ENCODE data around the gene RASSF5.

RASSF5 gene

GRCh38 chr1:206544562-206545257 lies 37.4 kb downstream of the RASSF5 start:
- peak; percentile 56 for DNase-seq (ENCODE audit: low read depth, low spot score)

- no peak for DNase-seq (ENCODE audit: low read depth, low spot score)
Measured at GRCh38 chr1:206545351-206545750, 38.0 kb downstream of the RASSF5 start.

GRCh38 chr1:206547104-206547503 lies 39.8 kb downstream of the RASSF5 start:
- DNase-seq (ENCODE audit: low read depth, low spot score): no peak

DNA sequence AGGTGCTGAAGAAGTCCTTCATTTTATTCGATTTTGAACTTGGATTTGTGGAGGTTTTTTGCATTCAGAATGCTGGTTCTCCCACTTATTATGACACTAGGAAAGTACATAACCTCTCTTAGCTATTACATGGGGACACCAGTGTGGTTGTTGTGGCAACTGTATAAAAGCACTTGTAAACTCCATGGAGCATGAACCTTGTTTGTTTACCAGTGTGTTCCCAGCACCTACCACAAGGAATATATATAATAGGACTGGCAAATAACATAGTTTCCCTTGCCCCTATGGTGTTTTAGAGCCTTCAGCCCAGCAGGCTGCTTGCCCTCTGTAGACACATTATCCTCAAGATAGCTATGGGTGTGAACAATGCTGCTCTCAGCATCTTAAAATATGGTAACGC lies 43.1 kb downstream of the RASSF5 start:
- no peak for DNase-seq (ENCODE audit: low read depth, low spot score)

GRCh38 chr1:206551296-206551985 lies 44.1 kb downstream of the RASSF5 start:
- no peak for DNase-seq (ENCODE audit: low read depth, low spot score)

GRCh38 chr1:206551986-206552326 lies 44.6 kb downstream of the RASSF5 start:
- DNase-seq (ENCODE audit: low read depth, low spot score): no peak

DNA sequence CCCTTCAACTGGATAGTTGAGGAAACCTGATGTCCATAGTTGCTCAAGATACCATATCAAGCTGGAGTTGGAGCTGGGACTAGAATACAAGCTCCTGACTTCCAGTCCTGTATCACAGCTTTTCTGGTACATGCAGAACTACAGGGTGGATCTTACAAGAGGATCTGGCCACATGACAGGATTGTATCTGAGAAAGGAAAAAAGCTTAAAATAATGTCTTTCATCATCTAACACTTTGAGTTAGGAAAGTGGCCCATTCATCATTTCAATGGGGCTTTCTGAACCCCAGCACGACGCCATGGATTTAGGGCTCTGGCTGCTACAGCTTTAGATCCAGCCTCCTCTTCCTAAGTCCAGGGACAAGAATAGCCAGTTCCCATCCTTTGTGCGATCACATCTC lies 46.9 kb downstream of the RASSF5 start:
- DNase-seq (ENCODE audit: low read depth, low spot score): no peak

DNA sequence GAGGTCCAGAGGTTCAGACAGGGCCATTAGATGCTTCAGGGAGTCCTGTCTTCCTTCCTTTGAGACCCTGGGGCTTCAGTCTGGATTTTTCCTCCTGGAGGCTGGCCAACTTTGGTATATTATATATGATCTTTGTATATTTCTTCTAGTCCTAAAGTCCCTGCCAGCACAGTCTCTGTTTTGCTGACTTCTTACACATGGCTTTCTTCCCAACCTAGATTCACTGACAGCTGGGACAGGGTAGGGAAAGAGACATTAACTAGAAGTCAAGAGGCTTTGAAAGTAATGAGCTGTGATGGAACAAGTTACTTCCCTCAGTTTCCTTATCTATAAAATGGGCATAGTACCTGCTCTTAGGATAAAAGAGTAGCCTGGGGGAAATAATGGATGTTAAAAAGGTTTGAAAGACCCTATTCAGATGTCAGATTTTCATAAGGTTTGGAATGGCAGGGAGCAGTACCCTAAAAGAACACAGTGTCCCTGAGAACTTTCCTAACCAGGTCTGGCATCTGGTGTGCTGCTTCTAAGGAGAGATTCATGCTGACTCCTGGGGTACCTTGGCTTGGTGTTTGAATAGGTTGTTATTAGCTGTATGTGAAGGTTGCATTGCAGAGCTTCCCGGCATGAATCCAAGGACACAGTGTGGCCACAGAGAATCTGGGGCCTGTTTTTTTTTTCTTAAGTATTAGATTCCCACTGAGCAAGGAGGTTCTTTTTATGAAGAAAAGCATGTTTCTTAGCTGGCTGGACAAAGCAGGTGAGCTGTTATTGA lies 47.6 kb downstream of the RASSF5 start:
- DNase-seq (ENCODE audit: low read depth, low spot score): no peak

- DNase-seq (ENCODE audit: low read depth, low spot score): no peak
Measured at GRCh38 chr1:206555473-206555935, 48.2 kb downstream of the RASSF5 start.

- no peak for DNase-seq (ENCODE audit: low read depth, low spot score)
Measured at GRCh38 chr1:206556047-206556749, 48.9 kb downstream of the RASSF5 start.

- DNase-seq (ENCODE audit: low read depth, low spot score): no peak
Measured at GRCh38 chr1:206556750-206557635, 49.7 kb downstream of the RASSF5 start.

- DNase-seq (ENCODE audit: low read depth, low spot score): no peak
Measured at GRCh38 chr1:206557636-206558473, 50.5 kb downstream of the RASSF5 start.

DNA sequence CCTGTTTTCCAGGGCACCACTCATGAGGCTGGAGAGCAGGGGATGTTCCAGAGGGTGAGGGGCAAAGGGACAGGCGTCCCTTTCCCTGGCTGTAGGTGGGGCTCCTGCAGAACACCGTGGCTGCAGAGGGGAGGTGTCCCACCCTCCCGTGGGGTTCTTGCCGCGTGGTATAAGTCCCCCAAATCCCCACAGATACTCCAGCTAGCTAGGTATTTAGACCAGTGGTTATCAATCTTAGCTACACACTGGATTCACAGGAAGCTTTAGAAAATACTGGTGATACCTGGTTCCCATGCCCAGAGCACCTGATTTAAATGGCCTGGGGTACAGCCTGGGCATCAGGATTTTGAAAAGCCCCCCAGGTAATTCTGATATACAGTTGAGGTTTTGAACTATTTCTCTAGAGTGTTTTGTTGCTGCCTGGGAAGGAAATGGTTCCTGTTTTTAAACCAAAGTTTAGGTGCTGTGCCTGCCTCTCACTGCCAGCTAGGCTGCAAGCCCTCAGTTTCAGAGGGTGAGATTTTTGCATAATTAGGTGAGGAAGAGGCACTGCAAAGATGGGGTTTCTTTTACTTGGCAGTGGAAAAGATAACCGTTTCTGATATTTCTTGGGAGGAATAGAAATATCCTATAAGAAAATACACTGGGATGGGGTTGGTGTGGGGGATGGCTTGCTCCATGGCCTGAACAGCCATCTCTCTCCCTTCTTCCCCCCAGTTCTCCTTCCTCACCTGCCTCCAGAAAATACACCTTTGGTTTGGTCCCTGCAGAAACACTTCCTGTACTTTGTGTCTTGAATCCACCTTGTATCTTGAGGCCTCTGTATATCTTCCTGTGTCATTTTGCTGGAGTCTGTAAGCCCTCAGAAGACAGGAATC lies 51.7 kb downstream of the RASSF5 start:
- DNase-seq (ENCODE audit: low read depth, low spot score): no peak

GRCh38 chr1:206559672-206559995 lies 52.3 kb downstream of the RASSF5 start:
- DNase-seq (ENCODE audit: low read depth, low spot score): no peak

DNA sequence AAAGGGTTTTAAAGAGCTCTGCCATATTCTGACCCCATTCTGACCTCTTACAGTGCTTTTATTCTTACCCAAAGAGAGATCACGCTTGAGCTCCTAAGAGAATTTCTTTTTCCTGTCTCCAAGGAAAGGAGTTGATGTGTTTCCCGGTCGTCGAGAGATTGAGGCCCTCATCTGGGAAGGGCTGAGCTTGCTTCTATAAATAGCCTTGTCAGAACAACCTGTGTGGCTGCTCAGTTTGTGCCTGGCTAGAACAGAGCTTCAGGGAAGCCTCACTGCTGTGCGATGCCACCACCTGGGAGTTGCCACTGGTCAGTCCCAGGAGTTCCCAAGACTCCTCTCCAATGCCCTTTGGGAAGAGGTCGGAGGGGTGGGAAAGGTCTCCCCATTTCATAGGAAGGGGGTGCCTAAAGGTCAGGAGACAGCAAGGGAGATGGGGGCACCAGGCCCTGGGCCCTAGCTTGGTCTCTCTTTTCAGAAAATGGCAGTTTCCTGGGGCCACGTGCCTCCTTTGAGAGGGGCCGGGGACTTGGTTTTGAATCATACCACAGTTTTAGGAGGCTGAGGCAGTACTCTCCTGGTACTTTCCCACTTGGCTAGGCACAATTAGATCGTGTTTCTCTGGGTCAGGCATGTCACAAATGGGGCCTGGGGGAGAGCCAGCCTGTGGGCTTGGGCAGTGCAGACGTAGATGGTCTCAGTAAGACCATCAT lies 52.8 kb downstream of the RASSF5 start:
- DNase-seq (ENCODE audit: low read depth, low spot score): no peak

DNA sequence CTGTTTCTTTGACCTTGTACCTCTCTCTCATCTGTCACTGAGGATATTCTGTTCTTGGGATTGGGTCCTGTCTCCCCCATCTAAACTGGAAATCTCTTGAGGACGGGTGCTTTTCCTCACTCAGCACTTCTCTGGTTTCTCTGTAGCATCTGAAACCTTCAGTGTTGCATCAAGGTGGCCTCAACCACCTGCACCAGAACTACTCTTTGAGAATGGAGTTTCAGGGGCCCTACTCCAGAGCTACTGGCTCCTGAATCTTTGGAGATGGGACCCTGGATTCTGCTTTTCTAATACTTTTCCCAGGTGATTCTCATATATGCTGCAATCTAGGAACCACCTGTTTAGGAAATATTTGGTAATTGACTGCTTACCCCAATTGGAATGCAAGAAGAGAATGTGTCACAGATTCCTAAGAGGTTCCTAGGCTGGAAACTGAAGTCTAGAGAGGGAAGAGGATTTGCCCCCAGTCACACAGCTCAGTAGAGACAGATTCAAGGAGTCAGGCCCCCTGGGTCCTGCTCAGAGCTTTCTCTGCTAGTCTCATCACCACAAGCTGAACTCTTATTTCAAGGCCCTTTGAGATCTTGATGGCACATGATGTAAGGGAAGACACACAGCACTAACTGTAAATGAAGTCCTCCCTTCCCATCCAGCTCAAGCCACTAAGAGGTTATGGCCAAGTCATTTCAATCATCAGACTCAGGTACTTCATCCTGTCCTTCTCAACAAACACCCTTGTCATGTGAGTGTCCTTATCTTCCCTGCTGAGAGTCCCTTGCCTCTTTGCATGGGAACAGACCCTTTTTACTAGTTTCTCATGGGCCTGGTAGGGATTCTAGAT lies 56.3 kb downstream of the RASSF5 start:
- DNase-seq (ENCODE audit: low read depth, low spot score): no peak

GRCh38 chr1:206565995-206566394 lies 58.7 kb downstream of the RASSF5 start:
- no peak for DNase-seq (ENCODE audit: low read depth, low spot score)

- no peak for DNase-seq (ENCODE audit: low read depth, low spot score)
Measured at GRCh38 chr1:206566999-206567398, 59.7 kb downstream of the RASSF5 start.
